Ascending aorta (tissue), 2 donors: ENCODE measurements around the gene FZD1. TPM values are rescaled to one million over a fixed set of nuclear protein-coding genes. Genes with fewer than 3 reads are reported as not detected.

Experiments
- DNase-seq, 2 donors: peaks; one replicate each; pipeline ENCODE4 v3.0.0-alpha.2; 2019; ENCODE audit warnings: low spot score in 2 of 2
- H3K27ac ChIP-seq, 2 donors: fragments of 200-600 bp; sonication (generic); one replicate each; pipeline ENCODE4 v1.5.1; 2016 to 2017; ENCODE audit warnings: mild to moderate bottlenecking in 1 of 2
- H3K27me3 ChIP-seq: fragments of 200-600 bp; sonication (generic); one replicate; pipeline ENCODE4 v1.5.1; 2017
- H3K36me3 ChIP-seq, 2 donors: fragments of 200-600 bp; sonication (generic); one replicate each; pipeline ENCODE4 v1.5.1; 2016
- H3K4me1 ChIP-seq, 2 donors: fragments of 200-600 bp; sonication (generic); one replicate each; pipeline ENCODE4 v1.5.1; 2016 to 2017; ENCODE audit warnings: mild to moderate bottlenecking in 1 of 2
- H3K4me3 ChIP-seq, 2 donors: fragments of 200-600 bp; sonication (generic); one replicate each; pipeline ENCODE4 v1.5.1; 2016 to 2017; ENCODE audit warnings: mild to moderate bottlenecking in 1 of 2
- H3K9me3 ChIP-seq, 2 donors: fragments of 200-600 bp; sonication (generic); one replicate each; pipeline ENCODE4 v1.5.1; 2016
- CTCF ChIP-seq, 3 experiments: fragments of 200-600 bp in 2 of 3; fragments of 450-650 bp in 1 of 3; sonication (generic) in 2 of 3; IDR thresholded peaks; one replicate each; pipeline ENCODE4 v1.5.1; 2016 to 2019; ENCODE audit warnings: antibody characterized with exemption in 3 of 3, mild to moderate bottlenecking in 1 of 3, moderate library complexity in 1 of 3
- intact Hi-C: fragments of 100-400 bp; cut with DNase I; formaldehyde crosslinking; loops from one replicate; pipeline ENCODE4 v1.15.1; 2023
- total RNA-seq: library from RNA; depleted of rRNA; stranded (reverse); fragments of >200 nt; gene quantifications from one replicate; pipeline ENCODE4 v1.1.0, GENCODE V29; 2016

Gene FZD1
- total RNA-seq, 1 donor from 2014 or later = 39.1 TPM

- Histone ChIP-seq H3K27me3 (no peaks in the 10 kb centered on the region), H3K4me3 (no peak overlapping the region), H3K9me3 (no peaks in the 10 kb centered on the region), H3K36me3 (no peaks in the 10 kb centered on the region), H3K27ac (no peak overlapping the region), H3K4me1 (no peaks in the 10 kb centered on the region)
- TF ChIP-seq CTCF (IDR thresholded peaks at IDR 0.05) = no peak
- intact Hi-C loops = no loop called here
- DNase-seq = no peak
Observed at GRCh38 chr7:91230503-91230902, 33.7 kb upstream of the FZD1 start.

- TF ChIP-seq CTCF (IDR thresholded peaks at IDR 0.05) = no peak
- H3K36me3 ChIP-seq = no peaks in the 10 kb centered on the region
- no peak overlapping the region for H3K27ac ChIP-seq
- DNase-seq = no peak
- H3K4me3 ChIP-seq = no peak overlapping the region
- no peaks in the 10 kb centered on the region for H3K9me3 ChIP-seq
- no peaks in the 10 kb centered on the region for H3K27me3 ChIP-seq
- intact Hi-C loops = no loop called here
- no peaks in the 10 kb centered on the region for H3K4me1 ChIP-seq
Observed at GRCh38 chr7:91233212-91233611, 31.0 kb upstream of the FZD1 start.

GRCh38 chr7:91235211-91235832 lies 28.9 kb upstream of the FZD1 start:
- no peak for DNase-seq
- no peaks in the 10 kb centered on the region for H3K27me3 ChIP-seq
- no peaks in the 10 kb centered on the region for H3K9me3 ChIP-seq
- intact Hi-C loops = no loop called here
- no peak overlapping the region for H3K27ac ChIP-seq
- H3K4me3 ChIP-seq = no peak overlapping the region
- H3K4me1 ChIP-seq = no peaks in the 10 kb centered on the region
- no peak for TF ChIP-seq CTCF (IDR thresholded peaks at IDR 0.05)
- H3K36me3 ChIP-seq = no peaks in the 10 kb centered on the region

- Histone ChIP-seq H3K27me3 (no peaks in the 10 kb centered on the region), H3K36me3 (no peaks in the 10 kb centered on the region), H3K4me1 (no peaks in the 10 kb centered on the region), H3K9me3 (no peaks in the 10 kb centered on the region), H3K27ac (no peak overlapping the region), H3K4me3 (no peak overlapping the region)
- no peak for TF ChIP-seq CTCF (IDR thresholded peaks at IDR 0.05)
- no peak for DNase-seq
- intact Hi-C loops = no loop called here
Observed at GRCh38 chr7:91239171-91239604, 25.0 kb upstream of the FZD1 start.

- no peak for TF ChIP-seq CTCF (IDR thresholded peaks at IDR 0.05)
- no peaks in the 10 kb centered on the region for H3K36me3 ChIP-seq
- H3K4me1 ChIP-seq = no peaks in the 10 kb centered on the region
- H3K9me3 ChIP-seq = no peaks in the 10 kb centered on the region
- no peak for DNase-seq
- no peak overlapping the region for H3K4me3 ChIP-seq
- intact Hi-C loops = no loop called here
- no peak overlapping the region for H3K27ac ChIP-seq
- no peaks in the 10 kb centered on the region for H3K27me3 ChIP-seq
Observed at GRCh38 chr7:91239772-91240171, 24.5 kb upstream of the FZD1 start.
